HG03045 (cell line): ENCODE results near the gene BCORL1.

Experiments used
- ATAC-seq: cut with Tn5 transposase; IDR thresholded peaks from one replicate; pipeline ENCODE4 v1.9.1; 2021; ENCODE audit warnings: mild to moderate bottlenecking, moderate library complexity; ENCODE audit not compliant: unreplicated experiment

The BCORL1 gene

DNA sequence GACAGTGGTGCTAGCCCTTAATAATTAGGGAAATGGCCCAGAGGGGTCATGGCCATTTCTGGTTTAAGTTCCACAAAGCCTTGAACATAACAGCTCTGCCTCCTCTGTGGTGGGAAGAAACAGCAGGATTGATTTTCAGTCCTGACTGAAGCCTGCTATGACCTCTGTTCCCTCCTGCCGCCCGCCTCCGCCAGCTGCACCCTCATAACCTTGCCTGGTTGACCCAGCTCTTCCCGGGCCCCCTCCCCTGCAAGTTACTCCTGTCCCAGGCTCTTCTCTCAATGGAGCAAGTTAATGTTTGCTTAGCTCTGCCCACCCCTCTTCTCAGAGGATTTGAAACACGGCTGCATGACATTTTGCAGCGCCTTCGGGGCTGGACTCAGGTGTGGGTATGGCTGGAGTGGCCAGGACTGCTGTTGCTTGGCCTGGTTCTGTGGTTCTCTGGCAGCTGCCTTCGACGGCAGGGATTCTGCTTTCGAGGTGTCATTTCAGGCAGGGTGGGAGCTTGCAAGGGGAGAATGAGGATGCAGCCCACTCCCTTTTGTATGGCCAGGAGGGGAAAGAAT is 27.3 kb downstream of the BCORL1 start:
- no peak for ATAC-seq

DNA sequence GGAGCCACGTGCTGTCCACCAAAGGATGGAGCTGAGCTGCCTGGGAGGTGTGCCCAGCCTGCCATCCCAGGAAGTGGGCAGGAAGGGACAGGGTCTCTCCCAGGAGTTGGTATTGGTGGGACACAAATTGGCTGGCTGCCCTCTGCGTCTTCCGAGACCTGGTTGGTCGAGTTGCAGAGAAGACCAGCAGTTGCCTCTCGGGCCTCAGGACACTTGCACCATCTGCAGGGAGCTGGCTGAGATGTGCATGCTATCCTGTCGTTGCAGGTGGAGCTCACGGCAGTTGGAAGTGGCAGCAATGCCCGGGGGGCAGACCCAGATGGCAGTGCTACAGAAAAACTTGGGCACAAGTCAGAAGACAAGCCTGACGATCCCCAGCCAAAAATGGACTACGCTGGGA is 30.2 kb downstream of the BCORL1 start:
- no peak for ATAC-seq

DNA sequence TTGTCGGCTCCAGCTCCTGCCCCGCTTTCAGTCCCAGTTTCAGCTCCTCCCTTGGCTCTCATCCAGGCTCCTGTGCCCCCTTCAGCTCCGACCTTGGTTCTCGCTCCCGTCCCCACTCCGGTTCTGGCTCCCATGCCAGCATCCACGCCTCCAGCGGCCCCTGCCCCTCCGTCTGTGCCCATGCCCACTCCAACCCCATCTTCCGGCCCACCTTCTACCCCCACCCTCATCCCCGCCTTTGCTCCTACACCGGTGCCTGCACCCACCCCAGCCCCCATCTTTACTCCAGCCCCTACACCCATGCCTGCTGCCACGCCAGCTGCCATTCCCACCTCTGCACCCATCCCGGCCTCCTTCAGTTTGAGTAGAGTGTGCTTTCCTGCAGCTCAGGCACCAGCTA is 31.2 kb downstream of the BCORL1 start:
- ATAC-seq, result no peak

DNA sequence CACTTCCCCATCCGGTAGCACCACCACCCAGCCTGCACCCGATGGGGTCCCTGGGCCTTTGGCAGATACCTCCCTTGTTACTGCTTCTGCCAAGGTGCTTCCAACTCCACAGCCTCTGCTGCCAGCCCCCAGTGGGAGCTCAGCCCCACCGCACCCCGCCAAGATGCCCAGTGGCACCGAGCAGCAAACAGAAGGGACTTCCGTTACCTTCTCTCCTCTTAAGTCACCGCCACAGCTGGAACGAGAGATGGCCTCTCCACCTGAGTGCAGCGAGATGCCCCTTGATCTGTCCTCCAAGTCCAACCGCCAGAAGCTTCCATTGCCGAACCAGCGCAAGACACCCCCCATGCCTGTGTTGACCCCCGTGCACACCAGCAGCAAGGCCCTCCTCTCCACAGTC is 31.9 kb downstream of the BCORL1 start:
- no peak for ATAC-seq

DNA sequence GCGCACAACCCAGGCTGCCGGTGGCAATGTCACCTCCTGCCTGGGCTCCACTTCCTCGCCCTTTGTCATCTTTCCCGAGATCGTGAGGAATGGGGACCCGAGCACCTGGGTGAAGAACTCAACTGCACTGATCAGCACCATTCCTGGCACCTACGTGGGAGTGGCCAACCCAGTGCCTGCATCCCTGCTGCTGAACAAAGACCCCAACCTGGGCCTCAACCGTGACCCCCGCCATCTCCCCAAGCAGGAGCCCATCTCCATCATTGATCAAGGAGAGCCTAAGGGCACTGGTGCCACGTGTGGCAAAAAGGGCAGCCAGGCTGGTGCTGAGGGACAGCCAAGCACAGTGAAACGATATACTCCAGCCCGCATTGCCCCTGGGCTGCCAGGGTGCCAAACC is 32.3 kb downstream of the BCORL1 start:
- no peak for ATAC-seq

DNA sequence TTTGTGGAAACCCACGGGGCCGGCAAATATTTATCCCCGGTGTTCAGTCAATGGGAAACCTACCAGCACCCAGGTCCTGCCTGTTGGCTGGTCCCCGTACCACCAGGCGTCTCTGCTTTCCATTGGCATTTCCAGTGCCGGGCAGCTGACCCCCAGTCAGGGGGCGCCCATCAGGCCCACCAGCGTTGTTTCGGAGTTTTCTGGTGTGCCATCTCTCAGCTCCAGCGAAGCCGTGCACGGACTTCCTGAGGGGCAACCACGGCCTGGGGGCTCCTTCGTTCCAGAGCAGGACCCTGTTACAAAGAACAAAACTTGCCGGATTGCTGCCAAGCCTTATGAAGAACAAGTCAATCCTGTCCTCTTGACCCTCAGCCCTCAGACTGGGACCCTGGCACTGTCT is 32.7 kb downstream of the BCORL1 start:
- ATAC-seq, result no peak

DNA sequence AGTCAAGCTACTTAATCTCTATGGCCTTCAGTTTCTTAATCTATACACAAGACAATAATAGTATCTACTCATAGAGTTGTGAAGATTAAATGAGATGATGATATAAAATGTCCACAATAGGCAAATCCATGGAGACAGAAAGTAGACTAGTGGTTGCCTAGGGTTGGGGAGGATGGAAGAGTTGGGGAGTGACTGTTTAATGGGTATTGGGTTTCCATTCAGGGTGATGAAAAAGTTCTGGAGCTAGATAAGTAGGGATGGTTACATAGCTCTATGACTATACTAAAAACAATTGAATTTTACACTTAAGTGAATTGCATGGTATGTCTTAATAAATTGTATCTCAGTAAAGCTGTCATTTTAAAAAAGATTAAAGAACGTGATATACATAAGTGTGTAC is 35.7 kb downstream of the BCORL1 start:
- no peak for ATAC-seq

DNA sequence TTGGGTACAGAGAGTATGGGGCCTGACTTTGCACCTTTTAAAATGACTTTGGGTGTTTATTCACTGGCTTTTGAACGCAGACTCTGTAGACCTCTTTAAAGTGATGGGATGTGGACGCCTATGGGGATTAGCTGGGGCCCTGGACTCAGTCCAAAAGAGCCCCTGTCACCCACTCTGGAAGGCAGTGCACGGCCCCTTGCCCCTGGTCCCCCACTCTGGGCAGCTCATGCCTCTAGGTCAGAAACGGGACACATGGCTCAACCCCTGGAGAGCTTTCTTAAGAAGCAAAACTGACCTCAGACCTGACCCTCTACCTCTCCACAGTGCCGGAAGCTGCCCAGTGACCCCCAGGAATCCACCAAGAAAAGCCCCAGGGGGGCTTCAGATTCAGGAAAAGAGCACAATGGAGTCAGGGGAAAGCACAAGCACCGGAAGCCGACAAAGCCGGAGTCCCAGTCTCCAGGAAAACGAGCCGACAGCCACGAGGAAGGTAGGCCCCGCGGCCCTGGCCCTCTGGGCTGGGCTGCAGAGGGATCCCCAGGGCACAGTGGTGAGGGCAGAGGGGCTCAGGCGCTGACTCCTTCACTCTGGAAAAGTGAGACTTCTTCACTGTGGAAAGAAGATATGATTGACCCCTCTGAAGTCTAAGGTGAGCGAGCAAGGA is 38.4 kb downstream of the BCORL1 start:
- ATAC-seq, result no peak

DNA sequence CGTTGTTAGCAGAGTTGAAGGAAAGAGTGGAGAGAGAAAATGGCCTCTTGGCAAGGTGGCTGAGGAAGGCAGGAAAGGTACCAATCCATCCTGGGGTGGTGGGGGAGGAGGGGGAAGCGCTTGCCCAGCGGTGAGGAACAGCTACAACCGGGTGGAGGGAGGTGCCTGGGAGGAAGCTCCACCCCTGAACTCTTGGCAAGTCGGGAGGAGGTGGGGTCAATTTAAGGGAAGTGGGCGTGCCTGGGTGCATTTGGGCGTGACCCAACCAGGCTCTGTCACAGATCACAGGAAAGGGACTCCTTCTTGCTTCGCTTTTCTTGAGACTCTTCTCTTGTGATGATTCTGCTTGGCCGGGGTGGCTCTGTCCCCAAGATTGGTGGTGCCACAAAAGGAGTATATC is 41.7 kb downstream of the BCORL1 start:
- peak; percentile 98 for ATAC-seq

DNA sequence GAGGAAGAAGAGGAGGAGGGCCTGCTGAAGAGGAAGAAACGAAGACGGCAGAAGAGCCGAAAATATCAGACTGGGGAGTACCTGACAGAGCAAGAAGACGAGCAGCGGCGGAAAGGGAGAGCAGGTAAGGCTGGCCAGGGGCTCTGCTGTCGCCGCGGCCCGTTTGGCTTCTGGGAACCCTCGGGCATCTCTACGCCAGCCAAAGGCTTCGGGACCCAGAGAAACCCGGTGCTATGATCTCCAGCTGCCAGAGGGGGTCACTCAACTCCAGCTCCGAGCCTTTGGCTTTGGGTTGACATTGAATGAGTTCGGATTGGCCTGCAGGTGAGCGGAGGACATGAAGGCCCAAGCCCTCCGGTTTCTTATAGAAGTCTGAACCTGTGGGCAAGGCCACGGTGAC is 42.8 kb downstream of the BCORL1 start:
- no peak for ATAC-seq

DNA sequence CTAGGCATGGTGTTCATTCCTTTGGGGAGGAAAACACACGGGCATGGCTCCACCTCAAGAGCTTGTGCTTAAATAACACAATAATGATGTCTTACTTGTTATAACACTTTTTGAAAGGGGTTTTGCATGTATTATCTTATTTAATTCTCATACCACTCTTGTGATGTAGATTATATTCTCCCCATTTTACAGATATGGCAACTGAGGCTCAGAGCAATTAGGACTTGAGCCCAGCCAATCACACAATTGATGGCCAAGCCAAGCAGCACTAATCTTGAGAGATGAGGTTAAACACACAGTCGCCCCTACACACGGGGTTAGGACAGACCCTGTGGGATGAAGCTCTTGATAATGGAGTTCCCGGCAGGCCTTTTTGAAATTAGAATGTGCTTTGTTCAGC is 45.1 kb downstream of the BCORL1 start:
- no peak for ATAC-seq

DNA sequence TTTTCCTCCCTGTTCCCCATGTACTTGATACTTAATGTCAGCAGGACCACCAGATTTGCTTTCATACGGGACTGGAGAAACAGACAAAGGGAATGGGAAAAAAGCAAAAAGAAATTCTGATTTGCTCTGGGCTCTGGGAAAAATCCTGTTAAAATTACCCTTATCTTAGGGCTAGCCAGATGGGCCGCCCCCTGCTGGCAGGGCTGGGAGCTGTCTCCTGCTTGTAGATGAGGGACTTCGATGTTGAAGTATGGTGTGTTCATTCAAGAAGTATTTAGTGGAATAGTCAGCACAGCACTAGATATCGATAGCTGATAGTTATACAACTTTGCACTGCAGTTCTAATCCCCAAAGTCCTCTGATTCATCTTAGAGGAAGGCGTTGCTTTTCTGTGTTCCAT is 45.8 kb downstream of the BCORL1 start:
- ATAC-seq, result no peak

DNA sequence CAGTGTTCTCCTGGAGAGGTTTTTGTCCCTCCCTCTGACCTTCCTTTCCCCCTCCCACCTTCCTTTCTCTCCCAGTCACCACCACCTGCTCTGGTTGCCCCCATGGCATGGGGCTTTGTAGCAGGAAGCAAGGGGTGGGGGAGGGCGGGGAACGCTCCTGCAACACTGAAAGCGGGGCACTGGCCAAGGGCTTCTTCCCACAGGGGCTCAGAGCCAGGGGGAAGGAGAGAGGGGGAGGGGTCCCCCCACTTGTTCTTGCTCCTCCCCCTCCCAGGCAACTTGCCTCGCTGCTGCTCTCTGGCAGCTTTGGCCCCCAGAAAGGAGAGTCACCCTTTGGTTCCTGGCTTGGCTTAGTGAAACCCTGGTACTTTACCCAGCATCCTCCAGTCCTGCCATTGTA is 48.4 kb downstream of the BCORL1 start:
- no peak for ATAC-seq

DNA sequence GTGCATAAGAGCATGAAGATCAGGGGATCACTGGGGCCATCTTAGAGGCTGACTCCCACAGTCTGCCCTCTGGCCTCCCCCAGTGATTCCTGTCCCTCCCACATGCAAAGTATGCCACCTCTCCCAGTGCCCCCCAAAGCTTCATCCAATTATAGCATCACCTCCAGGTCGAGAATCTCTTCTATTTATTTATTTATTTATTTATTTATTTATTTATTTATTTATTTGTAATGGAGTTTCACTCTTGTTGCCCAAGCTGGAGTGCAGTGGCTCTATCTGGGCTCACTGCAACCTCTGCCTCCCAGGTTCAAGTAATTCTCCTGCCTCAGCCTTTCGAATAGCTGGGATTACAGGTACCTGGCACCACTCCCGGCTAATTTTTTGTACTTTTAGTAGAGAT is 50.1 kb downstream of the BCORL1 start:
- ATAC-seq, result no peak

DNA sequence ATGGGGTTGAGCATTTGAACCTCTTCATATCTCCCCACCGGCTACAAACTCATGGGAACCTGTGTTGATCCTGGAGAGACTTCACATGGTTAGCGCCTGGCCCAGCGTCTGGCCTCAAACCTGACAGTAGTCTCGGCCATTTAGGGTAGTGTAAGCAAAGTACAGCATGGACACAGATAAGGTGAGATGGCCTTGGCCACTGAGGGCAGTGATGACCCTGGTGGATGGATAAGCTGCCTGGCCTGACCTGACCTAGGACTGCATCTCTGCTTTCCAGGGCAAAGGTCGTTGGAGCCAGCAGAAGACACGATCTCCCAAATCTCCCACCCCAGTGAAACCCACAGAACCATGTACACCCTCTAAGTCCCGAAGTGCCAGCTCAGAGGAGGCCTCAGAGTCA is 51.7 kb downstream of the BCORL1 start:
- no peak for ATAC-seq

DNA sequence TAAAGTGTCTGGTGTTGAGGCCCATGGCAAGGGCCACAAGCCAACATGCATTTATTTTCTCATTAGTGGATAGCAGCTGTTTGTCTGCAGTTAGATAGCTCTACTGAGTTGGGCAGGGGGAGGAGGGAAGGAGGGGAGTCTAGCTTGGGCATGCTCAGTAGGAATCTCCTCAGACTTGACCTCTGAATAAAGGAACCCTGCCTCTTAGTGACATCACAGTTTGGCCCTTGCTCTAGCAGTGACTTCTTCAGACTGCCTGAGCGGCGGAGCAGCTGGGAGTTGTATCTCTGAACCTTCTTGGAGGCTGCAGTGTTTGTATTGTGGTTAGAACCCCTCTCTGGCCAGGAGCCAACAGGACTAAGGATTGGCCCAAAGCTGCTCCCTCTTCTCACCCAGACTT is 57.4 kb downstream of the BCORL1 start:
- ATAC-seq, result no peak

DNA sequence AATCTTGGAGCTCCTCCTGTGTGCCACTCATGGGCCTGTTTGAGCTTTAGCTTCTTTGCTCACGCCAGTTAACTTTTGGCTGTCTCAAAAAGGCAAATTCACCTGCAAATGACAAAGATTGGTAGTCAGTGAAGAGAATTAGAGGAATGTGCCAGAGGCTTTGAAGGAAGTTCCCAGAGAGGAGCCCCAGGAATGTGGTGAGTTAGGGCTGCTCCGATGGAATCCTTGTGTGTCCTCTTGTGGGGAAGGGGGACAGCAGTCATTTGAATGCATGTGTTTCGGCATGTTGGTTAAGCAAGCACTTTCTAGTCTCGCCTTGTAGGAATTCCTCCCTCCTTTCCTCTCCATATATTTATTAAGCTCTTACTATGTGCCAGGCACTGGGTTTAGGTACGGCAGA is 65.0 kb downstream of the BCORL1 start:
- ATAC-seq, result no peak

DNA sequence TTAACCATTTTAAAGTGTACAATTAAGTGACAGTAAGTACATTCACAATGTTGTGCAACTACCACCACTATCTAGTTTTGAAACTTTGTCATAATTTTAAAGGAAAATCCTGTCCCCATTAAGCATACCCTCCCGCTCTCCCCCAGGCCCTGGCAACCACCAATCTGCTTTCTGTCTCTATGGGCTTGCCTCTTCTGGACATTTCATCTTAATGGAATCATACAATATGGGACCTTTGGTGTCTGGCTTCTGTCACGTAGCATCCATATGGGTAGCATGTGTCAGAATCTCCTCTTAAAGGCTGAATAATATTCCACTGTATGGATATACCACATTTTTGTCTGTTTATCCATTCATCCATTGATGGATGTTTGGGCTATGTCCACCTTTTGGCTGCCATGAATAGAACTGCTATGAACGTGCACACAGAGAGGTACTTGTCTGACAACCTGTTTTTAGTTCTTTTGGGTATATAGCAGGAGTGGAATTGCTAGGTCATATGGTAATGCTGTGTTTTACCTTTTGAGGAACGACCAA is 66.3 kb downstream of the BCORL1 start:
- no peak for ATAC-seq

DNA sequence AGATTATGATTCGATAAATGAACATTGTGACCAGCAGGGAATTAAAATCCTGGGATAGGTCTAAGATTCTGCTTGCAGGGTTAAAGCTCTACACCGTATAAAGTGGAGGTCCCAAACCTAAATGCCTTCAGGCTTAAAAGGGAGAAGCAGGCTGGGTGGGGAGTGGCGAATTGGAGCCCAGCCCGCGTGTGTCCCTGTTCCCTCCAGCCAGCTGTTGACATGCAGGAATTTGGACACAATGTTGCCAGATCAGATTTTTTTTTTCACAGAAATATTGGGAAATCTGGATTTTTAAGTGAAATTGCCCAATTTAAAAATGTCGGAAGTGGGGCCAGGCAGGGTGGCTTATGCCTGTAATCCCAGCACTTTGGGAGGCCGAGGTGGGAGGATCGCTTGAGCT is 67.4 kb downstream of the BCORL1 start:
- ATAC-seq, result no peak

DNA sequence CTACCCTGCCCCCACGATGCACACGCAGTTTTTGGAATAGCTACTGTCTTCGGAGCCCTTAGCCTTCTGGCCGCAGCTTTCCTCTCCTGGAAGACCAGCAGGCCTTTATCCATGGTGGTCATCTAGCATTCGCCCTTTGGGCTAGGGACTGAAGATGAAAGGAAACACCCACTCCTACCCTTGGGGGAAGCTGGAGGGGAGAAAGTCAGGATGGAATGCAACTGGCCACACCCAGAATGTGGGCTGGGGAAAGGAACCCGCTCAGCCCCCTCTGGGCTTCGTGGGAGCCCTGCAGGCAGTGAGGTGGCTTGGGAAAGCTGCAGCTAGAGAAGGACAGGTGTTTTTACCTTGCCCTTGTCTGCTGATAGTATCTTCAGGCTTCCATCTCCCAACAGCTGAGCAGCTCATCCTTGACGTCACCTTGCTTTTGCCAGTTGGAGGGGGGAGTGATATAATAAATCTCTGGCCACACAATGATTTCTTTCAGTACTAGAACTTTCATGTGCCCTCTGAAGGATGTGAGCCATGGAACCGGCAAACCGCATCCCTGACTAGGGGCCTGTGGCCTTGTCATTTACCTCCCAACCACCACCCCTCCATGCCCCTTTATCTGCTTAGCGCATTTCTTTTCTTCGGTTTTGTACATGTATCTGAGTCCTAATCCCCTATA is 68.9 kb downstream of the BCORL1 start:
- no peak for ATAC-seq

DNA sequence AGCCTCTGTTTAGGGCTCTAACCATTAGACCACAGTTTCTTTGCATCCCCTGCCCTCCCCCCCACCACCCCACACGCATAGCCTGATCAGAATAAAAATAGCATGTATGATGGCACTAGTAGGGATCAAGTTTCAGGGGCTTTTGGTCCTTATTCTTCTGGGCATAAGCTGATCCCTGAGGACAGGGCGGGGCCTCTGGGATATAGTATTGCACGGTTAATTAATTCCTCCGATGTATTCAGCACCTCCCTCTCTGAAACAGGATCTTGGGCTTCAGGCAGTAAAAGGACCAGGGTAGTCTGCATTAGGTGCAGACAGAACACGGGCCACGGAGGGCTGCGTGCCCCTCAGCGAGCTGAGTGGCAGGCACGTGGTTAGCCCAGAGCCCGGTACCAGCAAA is 70.8 kb downstream of the BCORL1 start:
- ATAC-seq, result no peak

DNA sequence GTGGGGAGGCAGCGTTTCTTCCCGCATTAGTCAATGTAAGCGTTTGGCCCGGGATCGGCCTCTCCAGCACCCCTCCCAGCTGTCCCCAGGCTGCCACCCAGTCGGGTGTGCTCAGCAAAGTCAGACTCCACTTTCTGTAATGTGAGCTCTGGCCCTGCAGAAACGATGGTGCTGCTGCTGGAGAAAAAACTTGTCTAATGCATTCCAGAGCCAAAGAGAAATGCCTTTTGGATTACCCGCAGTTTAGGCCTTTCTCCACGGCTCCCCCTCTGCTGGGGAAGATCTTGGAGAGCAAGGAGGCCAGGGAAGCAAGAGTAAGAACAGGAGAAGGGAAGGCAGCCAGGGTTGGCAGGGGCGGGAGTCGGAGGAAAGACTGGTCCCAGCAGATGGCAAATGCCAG is 72.7 kb downstream of the BCORL1 start:
- ATAC-seq, result no peak
